Keratinocyte (primary cell): ENCODE measurements around the gene DNAAF8. TPM values are rescaled to one million over a fixed set of nuclear protein-coding genes. Genes with fewer than 3 reads are reported as not detected.

ENCODE experiments used
- DNase-seq: peaks from one replicate; pipeline ENCODE4 v3.0.0-alpha.2; 2011; ENCODE audit warnings: low read depth, missing footprints, low spot score
- FAIRE-seq: peaks from 2 replicates; lab custom pipeline; 2011; peaks lifted over from hg19 to GRCh38; lab: Jason Lieb, UNC
- H2AFZ ChIP-seq: 2 replicates; pipeline ENCODE4 v1.6.0; 2012; ENCODE audit warnings: low read length, control low read depth, inconsistent platforms; ENCODE audit not compliant: control insufficient read depth
- H3K27ac ChIP-seq: 2 replicates; pipeline ENCODE4 v1.5.1; 2011; ENCODE audit warnings: low read length; ENCODE audit not compliant: control insufficient read depth, insufficient read depth
- H3K27me3 ChIP-seq: 3 replicates; pipeline ENCODE4 v1.6.0; 2011; ENCODE audit warnings: low read length; ENCODE audit not compliant: control insufficient read depth, insufficient read depth; ENCODE audit errors: extremely low read depth
- H3K36me3 ChIP-seq, 2 experiments: 2 replicates in 1 of 2; 3 replicates in 1 of 2; pipeline ENCODE4 v1.5.1; 2011; ENCODE audit warnings: low read length in 2 of 2, mild to moderate bottlenecking in 1 of 2; ENCODE audit not compliant: control insufficient read depth in 2 of 2, insufficient read depth in 2 of 2; ENCODE audit errors: extremely low read depth in 1 of 2
- H3K4me1 ChIP-seq: 3 replicates; pipeline ENCODE4 v1.5.1; 2011; ENCODE audit warnings: low read length; ENCODE audit not compliant: control insufficient read depth, insufficient read depth; ENCODE audit errors: extremely low read depth
- H3K4me2 ChIP-seq: 3 replicates; pipeline ENCODE4 v1.6.0; 2011; ENCODE audit warnings: low read depth, low read length; ENCODE audit not compliant: control insufficient read depth, insufficient read depth; ENCODE audit errors: extremely low read depth
- H3K4me3 ChIP-seq, 3 experiments: fragments of 200-600 bp in 1 of 3; sonication (generic) in 1 of 3; 2 replicates in 2 of 3; 3 replicates in 1 of 3; pipeline ENCODE4 v1.5.1; 2011 to 2016; ENCODE audit warnings: low read length in 3 of 3, mild to moderate bottlenecking in 3 of 3, control low read depth in 2 of 3, inconsistent platforms in 1 of 3, low read depth in 1 of 3, mixed read lengths in 1 of 3, mixed run types in 1 of 3, moderate library complexity in 1 of 3; ENCODE audit not compliant: control insufficient read depth in 2 of 3, insufficient read depth in 2 of 3; ENCODE audit errors: extremely low read depth in 1 of 3
- H3K79me2 ChIP-seq: 2 replicates; pipeline ENCODE4 v1.6.0; 2012; ENCODE audit warnings: low read length; ENCODE audit not compliant: control insufficient read depth, insufficient read depth
- H3K9ac ChIP-seq: 3 replicates; pipeline ENCODE4 v1.6.0; 2011; ENCODE audit warnings: low read length; ENCODE audit not compliant: control insufficient read depth, insufficient read depth; ENCODE audit errors: extremely low read depth
- H3K9me1 ChIP-seq: 3 replicates; pipeline ENCODE4 v1.6.0; 2011; ENCODE audit warnings: low read length; ENCODE audit not compliant: control insufficient read depth, insufficient read depth; ENCODE audit errors: extremely low read depth
- H3K9me3 ChIP-seq: 2 replicates; pipeline ENCODE4 v1.5.1; 2012; ENCODE audit warnings: low read depth, low read length; ENCODE audit not compliant: control insufficient read depth
- H4K20me1 ChIP-seq: 3 replicates; pipeline ENCODE4 v1.6.0; 2011; ENCODE audit warnings: low read length; ENCODE audit not compliant: control insufficient read depth, insufficient read depth; ENCODE audit errors: extremely low read depth
- EZH2 ChIP-seq: IDR thresholded peaks from one replicate; pipeline ENCODE4 v1.6.1; 2012; ENCODE audit warnings: inconsistent platforms, mild to moderate bottlenecking, low read length, moderate library complexity
- dilution Hi-C: fragments of 300-500 bp; cut with MboI; formaldehyde crosslinking; loops from one replicate; pipeline ENCODE4 v1.7.0; 2020; ENCODE audit warnings: low sequenced_read_pairs; ENCODE audit not compliant: extremely low pct_ligation_motif_present
- polyA plus RNA-seq, 5 experiments: library from polyadenylated mRNA; depleted of rRNA in 3 of 5; stranded (reverse) in 3 of 5; stranded (forward) in 1 of 5; unstranded in 1 of 5; fragments of >200 nt; gene quantifications; 1 replicate in 1 of 5; 2 replicates in 3 of 5; 3 replicates in 1 of 5; pipeline versions ENCODE4 v1.2.1 to v1.2.3, GENCODE V29; 2011 to 2012; ENCODE audit warnings: missing spikeins in 2 of 5, low read depth in 1 of 5, low replicate concordance in 1 of 5
- TF ChIP-seq, protein P1 (sequence below), 3 experiments: IDR thresholded peaks in 1 of 3; conservative IDR thresholded peaks in 1 of 3; optimal IDR thresholded peaks in 1 of 3; 2 replicates in 2 of 3; 3 replicates in 1 of 3; pipeline versions ENCODE3 to v1.5.1; 2011; ENCODE audit warnings: low read length in 3 of 3, mild to moderate bottlenecking in 3 of 3, moderate library complexity in 2 of 3, control low read depth in 1 of 3, inconsistent platforms in 1 of 3; ENCODE audit not compliant: insufficient read depth in 2 of 3; ENCODE audit errors: extremely low read depth in 1 of 3

Gene DNAAF8
- polyA plus RNA-seq, 1 donor (not counting 4 experiments of a cell fraction or from before 2014, with no cell fraction given), result 0.26 TPM

DNA sequence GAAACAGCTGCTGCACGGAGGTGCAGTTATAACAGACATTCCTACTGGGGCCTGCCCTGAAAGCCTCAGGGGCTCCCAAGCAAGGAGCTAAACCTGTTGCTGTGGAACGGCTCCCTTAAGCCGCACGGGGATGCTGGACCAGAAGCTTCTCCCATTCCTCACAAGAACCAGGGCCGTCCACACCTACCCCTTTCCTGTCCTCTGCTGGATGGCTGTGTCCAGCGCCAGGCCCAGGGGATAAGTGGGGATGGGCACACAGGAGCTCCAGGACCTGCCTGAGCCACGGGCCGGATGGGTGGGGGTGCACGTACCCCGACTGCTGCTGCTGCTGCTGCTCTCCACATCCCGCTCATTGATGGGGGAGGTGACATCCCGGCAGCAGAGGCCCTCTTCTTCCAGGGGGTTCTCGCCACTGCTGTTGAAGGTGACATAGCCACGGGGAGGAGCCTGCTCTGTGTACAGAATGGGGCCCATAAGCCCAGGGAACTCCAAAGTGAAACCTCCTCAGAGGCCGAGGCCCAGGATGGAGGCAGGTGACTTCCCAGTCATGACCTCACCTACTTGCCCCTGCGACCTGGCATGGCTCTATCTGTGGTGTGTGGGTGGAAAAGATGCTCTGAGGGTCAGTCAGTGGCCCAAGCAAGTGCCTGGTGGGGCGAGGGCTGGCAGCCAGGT is 32.4 kb upstream of the DNAAF8 start:
- H2AFZ ChIP-seq, result no peak overlapping the region
- no peak overlapping the region for H3K4me3 ChIP-seq
- FAIRE-seq (no peak), DNase-seq (no peak)
- TF ChIP-seq, protein P1, sequence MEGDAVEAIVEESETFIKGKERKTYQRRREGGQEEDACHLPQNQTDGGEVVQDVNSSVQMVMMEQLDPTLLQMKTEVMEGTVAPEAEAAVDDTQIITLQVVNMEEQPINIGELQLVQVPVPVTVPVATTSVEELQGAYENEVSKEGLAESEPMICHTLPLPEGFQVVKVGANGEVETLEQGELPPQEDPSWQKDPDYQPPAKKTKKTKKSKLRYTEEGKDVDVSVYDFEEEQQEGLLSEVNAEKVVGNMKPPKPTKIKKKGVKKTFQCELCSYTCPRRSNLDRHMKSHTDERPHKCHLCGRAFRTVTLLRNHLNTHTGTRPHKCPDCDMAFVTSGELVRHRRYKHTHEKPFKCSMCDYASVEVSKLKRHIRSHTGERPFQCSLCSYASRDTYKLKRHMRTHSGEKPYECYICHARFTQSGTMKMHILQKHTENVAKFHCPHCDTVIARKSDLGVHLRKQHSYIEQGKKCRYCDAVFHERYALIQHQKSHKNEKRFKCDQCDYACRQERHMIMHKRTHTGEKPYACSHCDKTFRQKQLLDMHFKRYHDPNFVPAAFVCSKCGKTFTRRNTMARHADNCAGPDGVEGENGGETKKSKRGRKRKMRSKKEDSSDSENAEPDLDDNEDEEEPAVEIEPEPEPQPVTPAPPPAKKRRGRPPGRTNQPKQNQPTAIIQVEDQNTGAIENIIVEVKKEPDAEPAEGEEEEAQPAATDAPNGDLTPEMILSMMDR (optimal IDR thresholded peaks at IDR 0.05 in 1 of 3, IDR thresholded peaks at IDR 0.05 in 1 of 3, conservative IDR thresholded peaks at IDR 0.05 in 1 of 3; ENCODE audit: extremely low read depth in 1 of 3, insufficient read depth in 2 of 3, low read length in 3 of 3), result no peak
- TF ChIP-seq EZH2, result no peak
- H3K4me2 ChIP-seq, result no peak overlapping the region
- H3K36me3 ChIP-seq, result peaks cover 20 to 33% of the 10 kb centered on the region in 2 experiments
- H3K9ac ChIP-seq, result no peak overlapping the region
- H4K20me1 ChIP-seq, result no peaks in the 10 kb centered on the region
- H3K9me3 ChIP-seq, result no peaks in the 10 kb centered on the region
- no peaks in the 10 kb centered on the region for H3K27me3 ChIP-seq
- peaks cover 3% of the 10 kb centered on the region for H3K4me1 ChIP-seq
- H3K27ac ChIP-seq, result no peak overlapping the region
- H3K79me2 ChIP-seq, result no peaks in the 10 kb centered on the region
- dilution Hi-C loops, result no loop called here
- H3K9me1 ChIP-seq, result no peaks in the 10 kb centered on the region

DNA sequence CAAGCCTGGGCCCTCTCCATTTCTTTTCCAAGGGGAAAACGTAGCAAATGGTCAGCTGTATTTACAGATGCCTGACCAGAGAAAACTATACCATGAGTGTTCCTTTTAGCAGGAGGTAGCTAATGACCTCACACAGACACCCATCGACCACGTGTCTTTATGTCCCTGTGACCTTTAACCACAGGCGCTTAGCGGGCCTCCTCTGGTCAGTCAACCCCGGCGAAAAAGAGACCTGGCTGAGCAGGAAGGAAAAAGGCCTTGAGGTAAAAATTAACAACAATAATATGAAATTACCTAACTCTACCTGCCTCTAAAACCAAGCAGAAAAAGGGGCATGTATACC is 31.9 kb upstream of the DNAAF8 start:
- dilution Hi-C loops, result no loop called here
- H3K27ac ChIP-seq, result no peak overlapping the region
- DNase-seq, result no peak
- no peak overlapping the region for H3K4me3 ChIP-seq
- FAIRE-seq, result no peak
- H3K79me2 ChIP-seq, result no peaks in the 10 kb centered on the region
- no peak overlapping the region for H2AFZ ChIP-seq
- H3K4me2 ChIP-seq, result no peak overlapping the region
- no peaks in the 10 kb centered on the region for H3K9me3 ChIP-seq
- no peak overlapping the region for H3K9ac ChIP-seq
- no peaks in the 10 kb centered on the region for H3K27me3 ChIP-seq
- H3K9me1 ChIP-seq, result no peaks in the 10 kb centered on the region
- H4K20me1 ChIP-seq, result no peaks in the 10 kb centered on the region
- TF ChIP-seq EZH2, result no peak
- TF ChIP-seq, protein P1 (optimal IDR thresholded peaks at IDR 0.05 in 1 of 3, IDR thresholded peaks at IDR 0.05 in 1 of 3, conservative IDR thresholded peaks at IDR 0.05 in 1 of 3; ENCODE audit: extremely low read depth in 1 of 3, insufficient read depth in 2 of 3, low read length in 3 of 3), result no peak
- H3K4me1 ChIP-seq, result peaks cover 3% of the 10 kb centered on the region
- peaks cover 19 to 34% of the 10 kb centered on the region in 2 experiments for H3K36me3 ChIP-seq
